ENCODE measurements around the gene TMEM87B. TPM values are rescaled to one million over a fixed set of nuclear protein-coding genes. Genes with fewer than 3 reads are reported as not detected.

TMEM87B gene
- total and polyA plus RNA-seq, 7 donors, result 1.7 to 6.0 (median 3.2) TPM

DNA sequence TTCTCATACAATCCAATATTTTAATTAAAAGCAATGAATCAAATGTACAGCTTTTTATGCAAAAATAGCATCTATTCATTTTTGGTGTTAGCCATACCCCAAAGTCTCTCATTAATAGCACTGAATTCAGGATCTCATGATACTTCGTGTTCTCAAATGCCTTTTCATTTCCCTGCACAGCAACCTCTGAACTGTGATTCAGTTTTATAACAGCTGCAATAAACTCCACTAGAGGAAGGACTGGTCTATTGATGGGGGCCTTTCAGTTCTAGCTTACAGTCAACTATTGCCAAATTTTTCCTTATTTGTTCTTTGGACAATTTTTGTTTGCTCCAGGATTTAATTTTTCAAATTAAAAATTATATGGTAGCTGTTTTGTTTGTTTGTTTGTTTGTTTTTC is 4.8 kb upstream of the TMEM87B start:
- ATAC-seq, result no peak
- H3K36me3 ChIP-seq (ENCODE audit: insufficient read depth in 1 of 2, low read depth in 1 of 2), result no peaks in the 10 kb centered on the region
- TF ChIP-seq, protein P1, sequence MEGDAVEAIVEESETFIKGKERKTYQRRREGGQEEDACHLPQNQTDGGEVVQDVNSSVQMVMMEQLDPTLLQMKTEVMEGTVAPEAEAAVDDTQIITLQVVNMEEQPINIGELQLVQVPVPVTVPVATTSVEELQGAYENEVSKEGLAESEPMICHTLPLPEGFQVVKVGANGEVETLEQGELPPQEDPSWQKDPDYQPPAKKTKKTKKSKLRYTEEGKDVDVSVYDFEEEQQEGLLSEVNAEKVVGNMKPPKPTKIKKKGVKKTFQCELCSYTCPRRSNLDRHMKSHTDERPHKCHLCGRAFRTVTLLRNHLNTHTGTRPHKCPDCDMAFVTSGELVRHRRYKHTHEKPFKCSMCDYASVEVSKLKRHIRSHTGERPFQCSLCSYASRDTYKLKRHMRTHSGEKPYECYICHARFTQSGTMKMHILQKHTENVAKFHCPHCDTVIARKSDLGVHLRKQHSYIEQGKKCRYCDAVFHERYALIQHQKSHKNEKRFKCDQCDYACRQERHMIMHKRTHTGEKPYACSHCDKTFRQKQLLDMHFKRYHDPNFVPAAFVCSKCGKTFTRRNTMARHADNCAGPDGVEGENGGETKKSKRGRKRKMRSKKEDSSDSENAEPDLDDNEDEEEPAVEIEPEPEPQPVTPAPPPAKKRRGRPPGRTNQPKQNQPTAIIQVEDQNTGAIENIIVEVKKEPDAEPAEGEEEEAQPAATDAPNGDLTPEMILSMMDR (IDR thresholded peaks at IDR 0.05), result no peak
- intact Hi-C loops (cut with DNase I), result no loop called here
- H3K27ac ChIP-seq, result no peak overlapping the region
- peaks cover 7% of the 10 kb centered on the region for H3K4me1 ChIP-seq
- peaks cover 3% of the 10 kb centered on the region for H3K9me3 ChIP-seq
- no peak for DNase-seq
- H3K4me3 ChIP-seq, result no peak overlapping the region
- 94 to 97% (median 95%) methylated on average over 1 of the region's 1 CpG for WGBS, 3 donors
- H3K27me3 ChIP-seq (ENCODE audit: insufficient read depth in 3 of 3, low read length in 2 of 3), result no peaks in the 10 kb centered on the region

DNA sequence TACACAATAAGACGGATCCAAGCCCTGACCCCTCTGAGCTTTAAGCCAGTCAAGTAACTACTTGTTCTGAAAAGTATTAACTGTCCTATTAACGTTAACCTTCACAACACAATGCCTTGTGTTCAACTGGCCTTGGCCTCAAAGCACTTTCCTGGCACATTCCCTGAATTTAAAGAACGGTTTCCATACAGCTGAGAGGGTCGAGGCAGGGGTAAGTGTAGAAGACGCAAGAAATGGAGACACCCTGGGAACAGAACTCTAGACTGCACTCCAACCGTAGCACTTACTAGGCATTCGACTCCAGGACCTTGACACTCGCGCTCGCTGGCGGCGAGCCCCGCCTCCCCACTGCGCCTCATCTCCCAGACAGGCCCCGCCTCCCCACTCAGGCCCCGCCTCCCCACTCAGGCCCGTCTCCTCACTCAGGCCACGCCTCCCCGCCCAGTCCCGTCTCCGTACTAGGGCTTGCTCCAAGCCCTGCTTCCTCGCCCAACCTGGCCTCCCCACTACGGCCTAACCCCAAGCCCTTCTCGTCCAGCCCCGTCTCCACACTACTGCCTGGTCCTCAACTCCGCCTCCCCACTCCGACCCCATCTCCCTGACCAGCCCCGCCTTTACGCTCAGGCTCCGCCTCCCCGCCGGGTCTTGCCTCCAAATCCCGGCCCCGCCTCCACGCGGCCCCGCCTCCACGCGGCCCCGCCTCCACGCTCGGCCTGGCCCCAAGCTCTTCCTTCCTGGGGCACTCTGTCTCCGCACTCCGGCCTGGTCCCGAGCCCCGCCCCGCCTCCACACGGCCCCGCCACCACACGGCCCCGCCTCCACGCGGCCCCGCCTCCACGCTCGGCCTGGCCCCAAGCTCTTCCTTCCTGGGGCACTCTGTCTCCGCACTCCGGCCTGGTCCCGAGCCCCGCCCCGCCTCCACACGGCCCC is 887 bp upstream of the TMEM87B start:
- Histone ChIP-seq H3K4me1 (peaks cover 18% of the 10 kb centered on the region), H3K27ac (peak overlapping the region; percentile 83), H3K27me3 (ENCODE audit: insufficient read depth in 3 of 3, low read length in 2 of 3) (no peaks in the 10 kb centered on the region), H3K36me3 (ENCODE audit: insufficient read depth in 1 of 2, low read depth in 1 of 2) (no peaks in the 10 kb centered on the region), H3K9me3 (no peaks in the 10 kb centered on the region), H3K4me3 (peak overlapping the region; percentile 68)
- TF ChIP-seq, protein P1 (IDR thresholded peaks at IDR 0.05), result no peak
- peak; percentile 82 to 87 (median 82) for ATAC-seq
- WGBS, 3 donors, result 1 to 3% (median 2%) methylated on average over 38 to 62 of the region's 62 CpGs
- peak; percentile 98 to 99 for DNase-seq
- intact Hi-C loops (cut with DNase I), result loop anchor here in 1 of 2 donors (2.0 kb wide), 1 partner anchor 199 kb away; no protein-coding TSS in a partner anchor

- TF ChIP-seq, protein P1 (IDR thresholded peaks at IDR 0.05), result no peak
- ATAC-seq, result no peak
- intact Hi-C loops (cut with DNase I), result no loop called here
Measured at GRCh38 chr2:112055730-112056625, 909 bp downstream of the TMEM87B start.

DNA sequence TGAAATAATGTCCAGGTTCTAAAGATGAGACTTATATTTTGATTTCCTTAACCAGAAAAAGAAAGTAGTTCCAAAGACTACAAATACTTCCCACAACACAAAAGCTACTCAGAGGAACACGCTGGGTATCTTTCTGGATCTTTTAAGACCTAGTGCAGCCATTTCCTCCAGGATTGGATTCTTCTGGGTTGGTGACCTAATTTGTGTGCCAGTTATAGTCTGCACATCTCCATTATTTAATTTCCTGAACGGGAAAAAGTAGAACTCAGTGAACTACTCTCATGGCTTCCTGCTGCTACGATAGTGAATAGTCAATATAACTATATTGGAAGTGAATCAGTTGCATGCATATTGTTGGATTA is 1.5 kb downstream of the TMEM87B start:
- H3K27me3 ChIP-seq (ENCODE audit: insufficient read depth in 3 of 3, low read length in 2 of 3), result no peaks in the 10 kb centered on the region
- H3K9me3 ChIP-seq, result no peaks in the 10 kb centered on the region
- H3K4me3 ChIP-seq, result peak overlapping the region; percentile 74
- intact Hi-C loops (cut with DNase I), result no loop called here
- TF ChIP-seq, protein P1 (IDR thresholded peaks at IDR 0.05), result no peak
- 41 to 46% (median 43%) methylated on average over 3 of the region's 3 CpGs for WGBS, 3 donors
- DNase-seq, result no peak
- H3K4me1 ChIP-seq, result peaks cover 18% of the 10 kb centered on the region
- H3K36me3 ChIP-seq (ENCODE audit: insufficient read depth in 1 of 2, low read depth in 1 of 2), result peaks cover 0 to 15% of the 10 kb centered on the region in 2 donors
- H3K27ac ChIP-seq, result peak overlapping the region; percentile 83
- ATAC-seq, result no peak

More at GRCh38 chr2:112055730-112056625, 909 bp downstream of the TMEM87B start:
- Histone ChIP-seq H3K27me3 (ENCODE audit: insufficient read depth in 3 of 3, low read length in 2 of 3) (no peaks in the 10 kb centered on the region), H3K4me3 (peak overlapping the region; percentile 74), H3K4me1 (peaks cover 18% of the 10 kb centered on the region), H3K36me3 (ENCODE audit: insufficient read depth in 1 of 2, low read depth in 1 of 2) (peaks cover 0 to 12% of the 10 kb centered on the region in 2 donors), H3K9me3 (no peaks in the 10 kb centered on the region), H3K27ac (peak overlapping the region; percentile 83)
- WGBS, 3 donors, result 2 to 3% (median 3%) methylated on average over 38 to 42 of the region's 42 CpGs
- DNase-seq, result peak; percentile 70 to 78
